COR-L47 (cell line): ENCODE data around the gene SSBP2.
"Not testable (repeated sequence)": the region's sequence is repeated elsewhere in the genome, so short reads cannot be mapped to it uniquely, and the experiment has no call there.

Experiments
- DNase-seq: peaks from one replicate; lab custom pipeline; 2025; lab: John Stamatoyannopoulos, UW

The SSBP2 gene

DNA sequence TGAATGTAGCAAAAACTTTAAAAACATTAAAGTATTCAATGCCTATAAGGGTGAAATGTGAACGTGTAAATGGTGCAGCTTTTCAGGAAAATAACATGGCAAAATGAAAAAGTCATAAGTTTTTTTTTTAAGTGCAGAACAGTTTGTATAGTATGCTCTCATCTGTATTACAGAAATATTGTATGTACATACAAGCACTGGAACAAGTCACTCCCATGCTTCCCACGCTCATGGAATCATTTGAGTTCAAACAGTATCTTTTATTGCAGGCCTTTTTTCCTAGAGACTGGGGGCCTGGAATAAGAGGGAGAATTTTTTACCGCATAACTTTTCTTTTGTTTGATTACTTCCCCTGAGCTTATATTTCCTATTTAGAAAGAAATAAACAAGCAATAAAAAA lies 94.1 kb downstream of the SSBP2 start:
- no peak for DNase-seq

DNA sequence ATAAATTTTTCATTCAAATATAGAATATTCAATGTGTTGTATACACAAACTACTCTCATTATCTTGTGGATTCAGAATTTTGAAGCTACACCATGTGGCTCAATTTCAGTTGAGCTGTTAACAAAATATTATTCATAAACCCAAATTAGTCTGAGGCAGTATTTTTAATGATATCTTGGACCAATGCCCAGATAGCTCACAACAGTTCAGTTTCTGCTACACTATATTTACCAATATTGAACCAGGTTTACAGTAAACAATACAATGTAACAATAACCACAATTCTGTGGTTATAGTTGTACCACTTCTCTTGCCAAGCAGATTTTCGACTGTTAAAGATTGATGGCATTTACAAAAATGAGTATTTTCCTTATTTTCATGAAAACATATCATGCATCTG lies 99.9 kb downstream of the SSBP2 start:
- DNase-seq: peak; percentile 66

DNA sequence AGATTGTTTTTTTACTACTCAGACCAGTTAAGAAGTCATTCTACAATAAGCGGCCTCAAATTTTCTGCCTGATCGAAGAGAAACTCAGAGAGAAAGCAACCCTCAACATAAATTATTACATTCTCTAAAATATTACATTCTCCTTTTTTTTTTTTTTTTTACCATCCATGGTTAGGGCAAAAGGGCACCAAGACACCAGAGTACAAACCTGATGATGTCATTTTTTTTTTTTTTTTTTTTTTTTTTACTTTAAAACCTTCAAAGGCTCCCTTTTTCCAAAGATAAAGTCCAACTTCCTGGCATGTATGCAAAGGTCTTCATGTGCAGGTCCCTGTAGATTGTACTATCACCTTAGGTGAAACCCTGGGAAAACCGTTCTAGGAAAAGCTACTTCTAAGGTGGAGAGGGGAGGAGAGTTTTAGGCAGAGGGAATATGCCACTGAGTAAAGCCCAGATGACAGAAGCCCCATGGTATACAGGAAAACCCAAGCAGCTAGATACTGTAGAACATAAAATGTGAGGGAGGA lies 104.4 kb downstream of the SSBP2 start:
- DNase-seq: no peak

DNA sequence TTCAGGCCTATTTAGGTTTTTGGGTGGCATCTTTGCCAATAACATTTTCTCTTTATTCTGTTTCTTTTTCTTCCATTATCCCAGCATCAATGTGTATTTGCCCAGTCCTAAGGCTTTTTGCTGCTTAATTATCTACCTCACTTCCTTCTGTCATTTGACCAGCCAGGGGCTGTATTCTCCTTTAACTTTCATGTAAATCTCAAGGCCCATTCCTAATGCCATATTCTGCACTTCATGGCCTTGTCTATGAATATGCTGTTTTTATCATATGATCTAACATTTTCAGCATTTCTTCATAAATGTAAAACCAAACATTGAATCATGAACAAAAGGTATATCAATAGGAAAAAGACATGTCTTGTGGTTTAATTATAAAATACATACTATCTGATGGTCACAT lies 108.7 kb downstream of the SSBP2 start:
- DNase-seq: no peak

DNA sequence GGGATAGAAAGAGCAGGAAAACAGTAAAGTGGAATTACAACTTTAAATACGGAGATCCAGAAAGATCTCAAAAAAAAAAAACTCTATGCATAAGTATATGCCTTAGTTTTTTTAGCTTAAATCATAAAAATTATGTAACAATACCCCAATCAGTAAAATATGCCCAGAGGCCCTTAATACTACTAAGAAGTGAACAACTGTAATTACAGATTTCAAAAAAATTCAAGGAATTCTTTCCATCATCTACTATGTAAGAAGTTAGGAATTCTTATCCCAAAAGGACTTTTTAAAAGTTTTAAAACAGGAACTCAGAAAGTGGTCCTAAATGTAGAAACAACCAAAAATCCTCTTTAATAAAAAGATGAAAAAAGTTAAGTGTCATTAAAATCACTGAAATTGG lies 111.3 kb downstream of the SSBP2 start:
- DNase-seq: no peak

DNA sequence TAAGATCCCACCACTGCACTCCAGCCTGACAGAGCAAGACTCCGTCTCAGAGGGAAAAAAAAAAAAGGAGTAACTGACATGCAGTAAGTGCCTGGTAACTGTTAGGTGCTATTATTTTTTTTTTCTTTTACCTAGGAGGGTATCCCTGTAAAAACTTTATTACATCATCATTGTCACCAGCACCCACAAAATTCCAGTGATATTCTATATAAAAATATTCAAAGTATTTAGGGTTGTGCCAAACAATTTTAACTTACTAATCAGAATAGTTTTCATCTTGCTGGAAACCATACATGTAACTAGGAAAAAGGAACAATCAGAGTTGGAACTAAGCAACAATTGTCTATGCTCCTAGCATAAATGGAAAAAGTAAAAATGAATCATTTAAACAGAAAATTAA lies 112.4 kb downstream of the SSBP2 start:
- no peak for DNase-seq

DNA sequence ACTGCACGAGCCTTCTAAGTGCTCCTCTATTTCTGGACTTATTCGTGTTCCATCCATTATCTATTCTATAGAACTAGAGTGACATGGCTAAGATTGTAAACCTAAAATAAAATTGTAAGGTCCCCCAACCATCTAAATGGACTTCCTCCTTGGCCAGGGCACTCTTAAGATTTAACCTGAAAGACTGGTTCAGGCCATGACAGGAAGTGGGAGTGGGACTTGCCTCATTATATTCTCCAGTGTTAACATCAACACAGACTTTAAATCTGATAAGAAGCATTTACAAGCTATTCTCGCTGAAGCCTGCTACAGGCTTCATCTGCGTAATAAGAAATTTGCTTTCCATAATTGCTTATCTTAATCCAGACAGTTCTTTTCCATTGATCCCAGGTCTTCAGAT lies 117.0 kb downstream of the SSBP2 start:
- no peak for DNase-seq

DNA sequence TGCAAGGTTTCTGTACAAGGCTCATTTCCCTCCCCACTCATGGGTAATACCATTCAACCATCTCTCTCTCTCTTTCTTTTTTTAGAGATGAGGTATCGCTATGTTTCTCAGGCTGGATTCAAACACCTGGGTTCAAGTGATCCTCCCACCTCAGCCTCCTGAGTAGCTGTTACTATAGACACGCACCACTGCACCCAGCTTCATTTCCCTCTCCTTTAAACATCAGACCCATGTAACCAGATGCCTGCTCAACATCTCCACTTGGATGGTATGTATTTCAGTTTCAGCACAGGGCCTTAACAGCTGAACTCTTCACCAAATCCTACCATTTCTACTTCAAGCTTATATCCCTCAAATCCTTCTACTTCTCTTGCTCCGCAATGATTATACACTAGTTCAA lies 117.4 kb downstream of the SSBP2 start:
- DNase-seq: no peak

DNA sequence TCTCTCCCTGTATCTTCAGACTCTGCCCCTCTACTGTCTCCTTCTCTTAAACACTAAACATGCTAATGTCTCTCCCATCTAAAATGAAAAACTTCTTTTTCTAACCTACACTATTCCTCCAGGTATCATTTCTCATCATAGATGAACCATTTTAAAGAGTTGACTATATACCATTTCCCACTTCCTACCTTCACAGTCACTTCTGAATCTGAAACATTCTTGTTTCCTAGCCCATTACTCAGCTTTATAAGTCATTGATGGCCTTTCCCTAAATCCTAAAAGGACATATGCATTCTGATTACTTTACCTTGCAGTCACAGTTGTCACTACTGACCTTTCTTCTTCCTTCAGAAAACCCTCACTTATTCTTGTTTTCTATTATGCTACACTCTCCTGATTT lies 118.2 kb downstream of the SSBP2 start:
- no peak for DNase-seq

DNA sequence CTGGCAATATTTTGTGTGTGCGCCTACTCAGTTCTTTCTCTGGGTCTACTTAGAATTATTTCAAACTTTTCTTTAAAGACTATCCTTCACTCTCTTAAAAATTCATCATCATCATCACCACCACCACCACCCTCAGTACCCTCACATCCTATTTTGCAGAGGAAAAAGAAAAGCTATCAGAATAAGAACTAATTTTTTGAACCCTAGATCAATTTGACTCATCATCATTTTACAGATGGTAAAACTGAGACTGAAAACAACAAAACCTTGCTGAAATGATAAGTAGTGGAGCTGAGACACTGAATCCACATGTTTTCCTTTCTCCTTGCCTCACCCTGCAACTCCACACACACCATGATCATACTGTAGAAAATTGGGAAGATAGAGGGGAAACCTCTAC lies 119.3 kb downstream of the SSBP2 start:
- no peak for DNase-seq

DNA sequence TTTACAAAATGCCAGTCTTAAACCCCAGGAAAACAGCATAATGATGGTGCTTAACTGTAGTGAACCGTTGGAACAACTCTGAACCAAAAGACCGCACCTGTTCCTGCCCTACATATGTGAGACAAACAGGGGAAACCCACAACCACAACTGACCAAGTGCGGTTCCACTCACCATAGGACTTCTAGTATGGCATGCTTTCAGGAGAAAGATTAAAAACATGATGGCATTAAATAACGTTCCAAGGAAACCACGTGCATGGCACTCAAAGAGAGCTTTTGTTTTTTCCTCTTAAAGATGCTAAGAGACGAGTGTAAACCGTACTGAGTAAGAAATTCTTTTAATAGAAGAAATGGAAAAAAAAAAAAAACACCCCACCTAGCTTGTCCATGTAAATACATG lies 119.8 kb downstream of the SSBP2 start:
- DNase-seq: no peak

DNA sequence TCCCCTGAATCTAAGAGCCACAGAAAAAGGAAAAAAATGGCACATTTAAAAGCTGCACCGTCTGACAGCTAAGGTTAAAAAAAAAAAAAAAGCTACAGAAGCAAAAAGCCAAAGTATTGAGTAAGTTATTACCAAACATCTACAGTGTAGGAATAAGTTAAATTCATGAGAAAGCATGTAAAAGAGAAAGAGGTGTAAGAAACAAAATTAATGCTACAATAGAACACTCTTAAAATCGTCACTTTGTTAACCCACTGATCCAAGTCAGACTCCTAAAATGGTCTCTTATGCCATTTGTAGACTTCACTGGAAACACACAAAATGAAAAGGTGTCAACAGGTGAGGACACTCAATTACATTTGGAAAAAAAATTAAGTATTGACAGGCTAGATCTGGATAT lies 120.2 kb downstream of the SSBP2 start:
- DNase-seq: no peak

DNA sequence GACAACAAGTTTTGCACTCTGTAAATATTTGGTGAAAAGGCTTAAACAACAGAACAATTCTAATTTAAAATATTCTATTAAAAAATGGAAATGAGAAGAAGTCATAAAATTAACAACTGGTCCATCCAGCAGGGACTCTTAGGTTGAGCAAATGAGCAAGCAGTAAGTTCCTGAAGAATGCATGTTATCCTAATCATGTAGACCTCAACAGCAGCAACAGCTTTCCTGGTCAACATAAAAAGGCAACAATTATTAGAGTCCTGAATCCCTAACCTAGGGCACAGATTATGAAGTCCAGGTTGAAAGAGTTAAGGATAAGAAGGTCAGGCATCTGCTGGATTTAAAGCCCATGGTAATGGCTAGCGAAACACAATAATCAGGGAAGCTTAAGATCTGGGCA lies 120.9 kb downstream of the SSBP2 start:
- no peak for DNase-seq

DNA sequence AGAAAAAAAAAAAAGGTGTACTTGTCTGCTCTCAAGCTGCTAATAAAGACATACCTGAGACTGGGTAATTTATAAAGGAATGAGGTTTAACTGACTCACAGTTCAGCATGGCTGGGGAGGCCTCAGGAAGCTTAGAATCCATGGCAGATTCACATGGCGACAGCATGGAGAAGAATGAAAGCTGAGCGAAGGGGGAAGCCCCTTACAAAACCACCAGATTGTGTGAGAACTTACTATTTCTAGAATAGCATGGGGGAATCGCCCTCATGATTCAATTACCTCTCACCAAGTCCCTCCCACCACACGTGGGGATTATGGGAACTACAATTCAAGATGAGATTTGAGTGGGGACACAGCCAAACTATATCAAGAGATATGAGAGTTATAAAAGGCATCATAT lies 122.8 kb downstream of the SSBP2 start:
- not testable (repeated sequence) for DNase-seq

DNA sequence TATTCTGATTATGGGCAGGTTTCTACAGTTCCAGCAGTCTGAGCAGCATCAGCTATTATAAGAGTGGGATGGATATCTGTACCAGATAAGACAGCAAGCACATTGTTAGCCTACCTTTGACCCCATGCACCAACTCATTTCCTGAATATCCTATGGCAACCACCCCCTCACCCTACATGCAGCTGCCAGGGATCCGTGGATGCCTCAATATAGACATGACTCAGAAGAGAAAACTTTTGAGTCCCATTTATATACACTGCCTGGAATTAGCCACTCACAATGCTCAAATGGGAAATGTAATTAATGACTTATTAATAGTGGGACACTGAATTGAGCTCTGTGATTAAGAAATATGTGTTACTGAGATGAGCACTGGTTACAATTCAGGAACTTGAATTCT lies 124.4 kb downstream of the SSBP2 start:
- DNase-seq: no peak

DNA sequence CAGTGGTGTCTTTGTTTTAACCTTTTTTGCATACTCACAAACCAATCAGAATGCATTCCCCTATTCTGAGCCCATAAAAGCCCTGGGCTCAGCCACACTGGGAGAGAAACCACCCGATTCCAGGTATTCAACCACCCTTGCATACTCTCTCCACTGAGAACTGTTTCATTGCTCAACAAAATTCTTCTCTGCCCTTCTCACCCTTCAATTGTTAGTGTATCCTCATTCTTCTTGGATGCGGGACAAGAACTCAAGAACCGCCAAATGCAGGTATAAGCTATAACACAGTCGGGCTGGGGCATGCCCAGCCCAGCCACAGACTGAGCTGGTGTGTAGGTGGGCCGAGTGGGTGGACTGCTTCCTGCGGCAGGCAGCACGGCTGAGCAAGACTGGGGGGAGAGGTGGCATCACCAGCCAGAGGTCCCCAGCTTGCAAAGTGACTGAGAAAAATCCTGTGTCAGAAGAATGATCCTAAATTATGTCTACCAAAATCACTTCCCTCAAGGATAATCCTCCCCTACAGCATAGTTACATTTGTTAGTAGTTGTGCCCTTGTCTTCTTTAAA lies 141.0 kb downstream of the SSBP2 start:
- no peak for DNase-seq

DNA sequence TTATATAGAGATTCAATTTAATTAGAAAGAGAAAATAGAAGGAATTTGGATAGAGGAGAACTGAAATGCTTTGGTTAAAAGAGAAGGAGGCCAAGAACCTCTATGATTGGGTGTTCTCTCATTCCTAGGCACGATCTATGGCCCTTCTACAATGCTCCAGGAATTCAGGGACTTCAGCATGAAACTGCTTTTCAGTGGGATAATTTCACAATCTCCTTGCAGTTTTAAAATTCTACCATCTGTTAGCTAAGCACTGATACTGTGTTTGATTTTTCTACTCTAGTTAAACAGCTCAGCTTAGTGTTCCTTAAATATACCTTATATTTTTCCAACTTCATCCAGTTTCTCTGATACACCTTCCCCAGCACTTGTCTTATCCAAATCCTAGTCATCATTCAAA lies 141.9 kb downstream of the SSBP2 start:
- DNase-seq: no peak

DNA sequence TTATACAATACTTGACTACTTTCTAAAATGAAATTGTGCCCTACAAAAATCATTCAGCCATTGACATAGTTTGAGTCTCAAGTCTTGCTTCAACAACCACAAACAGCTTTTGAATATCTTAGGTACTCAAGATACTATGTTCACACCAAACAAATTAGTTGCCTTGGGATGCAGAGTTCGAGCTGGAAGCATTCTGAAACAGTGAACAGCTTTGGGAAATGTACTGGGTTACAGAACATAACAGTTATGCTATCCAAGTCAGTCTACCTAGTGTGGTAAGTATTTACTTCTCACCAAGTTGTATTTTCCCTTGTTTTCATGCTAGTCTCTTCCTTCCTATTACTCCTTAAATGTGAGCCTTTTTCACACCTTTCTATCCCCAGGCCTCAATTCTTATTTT lies 143.2 kb downstream of the SSBP2 start:
- no peak for DNase-seq

DNA sequence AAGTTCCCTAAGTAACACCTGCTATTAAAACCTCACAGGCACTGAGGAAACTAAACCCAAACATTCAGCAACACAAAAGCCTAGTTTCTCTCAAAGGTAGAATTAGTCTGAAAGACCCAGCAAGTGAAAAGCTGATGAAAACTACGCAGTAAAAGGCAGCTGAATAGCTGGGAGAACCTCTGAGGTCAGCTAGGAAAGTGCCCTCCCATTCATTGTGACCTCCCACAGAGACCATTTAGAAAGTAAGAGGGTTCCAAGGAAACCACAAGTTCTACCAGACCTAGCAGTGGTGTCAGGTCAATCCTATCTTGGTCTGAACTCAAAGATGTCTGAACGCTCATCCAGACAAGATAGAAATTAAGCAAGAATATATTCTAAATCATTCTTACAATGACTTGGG lies 144.7 kb downstream of the SSBP2 start:
- DNase-seq: no peak

DNA sequence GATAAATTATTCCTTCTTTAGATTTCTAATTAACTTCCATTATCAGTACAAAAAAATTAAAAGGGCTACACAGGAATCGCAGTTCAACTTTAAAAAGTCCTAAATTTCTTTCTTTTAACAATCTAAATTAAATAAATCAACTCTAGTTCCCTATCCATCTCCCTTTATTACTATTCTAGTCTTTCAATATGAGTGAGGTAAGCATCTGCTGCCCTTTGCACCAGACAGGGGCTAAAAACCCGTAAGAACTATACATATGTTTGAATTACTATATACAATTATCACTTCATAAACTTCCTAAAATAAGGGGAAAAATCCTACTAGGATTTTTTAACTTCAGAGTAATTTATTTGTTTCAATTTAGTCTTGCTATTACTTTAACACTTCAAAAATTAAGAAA lies 145.6 kb downstream of the SSBP2 start:
- DNase-seq: no peak

DNA sequence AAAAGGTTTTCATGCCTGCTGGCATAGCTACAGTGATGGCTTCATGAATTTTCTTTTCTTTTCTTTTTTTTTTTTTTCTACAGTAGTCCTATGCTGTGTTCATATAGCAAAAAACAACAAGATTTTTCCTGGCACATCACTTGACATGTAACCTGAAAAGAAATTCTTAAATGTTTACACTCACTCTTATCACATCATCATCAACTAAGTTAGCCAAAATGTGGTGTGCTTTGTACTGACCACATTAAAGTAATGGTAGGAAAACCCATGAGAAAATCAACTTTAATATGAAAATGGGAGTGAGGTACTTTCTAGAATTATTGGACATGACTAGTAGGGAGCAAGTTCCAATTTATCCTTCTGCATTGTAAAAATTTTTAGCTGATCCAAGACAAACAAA lies 146.7 kb downstream of the SSBP2 start:
- no peak for DNase-seq

DNA sequence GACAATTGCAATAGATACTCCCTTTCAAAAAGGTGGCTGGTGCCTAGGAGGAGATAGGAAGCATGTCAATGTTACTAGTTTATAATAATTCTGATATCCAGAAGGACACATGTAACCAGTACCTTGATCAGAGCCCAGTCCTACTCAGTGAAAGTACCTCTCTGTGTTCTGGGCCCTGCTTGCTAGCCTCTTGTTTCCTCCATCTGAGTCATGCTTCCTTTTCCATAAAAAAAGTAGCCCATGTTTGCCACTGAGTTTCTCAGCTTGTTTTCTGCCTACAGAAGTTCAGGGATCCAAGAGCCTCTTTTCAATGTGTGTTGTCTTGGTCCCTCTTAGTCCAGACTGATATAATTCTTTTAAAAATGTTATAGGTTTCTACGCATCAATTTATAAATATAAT lies 149.0 kb downstream of the SSBP2 start:
- DNase-seq: no peak

DNA sequence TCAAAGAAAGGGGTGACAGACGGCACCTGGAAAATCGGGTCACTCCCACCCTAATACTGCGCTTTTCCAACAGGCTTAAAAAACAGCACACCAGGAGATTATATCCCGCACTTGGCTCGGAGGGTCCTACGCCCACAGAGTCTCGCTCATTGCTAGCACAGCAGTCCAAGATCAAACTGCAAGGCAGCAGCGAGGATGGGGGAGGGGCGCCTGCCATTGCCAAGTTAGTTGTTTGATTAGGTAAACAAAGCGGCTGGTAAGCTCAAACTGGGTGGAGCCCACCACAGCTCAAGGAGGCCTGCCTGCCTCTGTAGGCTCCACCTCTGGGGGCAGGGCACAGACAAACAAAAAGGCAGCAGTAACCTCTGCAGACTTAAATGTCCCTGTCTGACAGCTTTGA lies 158.8 kb downstream of the SSBP2 start:
- DNase-seq: not testable (repeated sequence)

DNA sequence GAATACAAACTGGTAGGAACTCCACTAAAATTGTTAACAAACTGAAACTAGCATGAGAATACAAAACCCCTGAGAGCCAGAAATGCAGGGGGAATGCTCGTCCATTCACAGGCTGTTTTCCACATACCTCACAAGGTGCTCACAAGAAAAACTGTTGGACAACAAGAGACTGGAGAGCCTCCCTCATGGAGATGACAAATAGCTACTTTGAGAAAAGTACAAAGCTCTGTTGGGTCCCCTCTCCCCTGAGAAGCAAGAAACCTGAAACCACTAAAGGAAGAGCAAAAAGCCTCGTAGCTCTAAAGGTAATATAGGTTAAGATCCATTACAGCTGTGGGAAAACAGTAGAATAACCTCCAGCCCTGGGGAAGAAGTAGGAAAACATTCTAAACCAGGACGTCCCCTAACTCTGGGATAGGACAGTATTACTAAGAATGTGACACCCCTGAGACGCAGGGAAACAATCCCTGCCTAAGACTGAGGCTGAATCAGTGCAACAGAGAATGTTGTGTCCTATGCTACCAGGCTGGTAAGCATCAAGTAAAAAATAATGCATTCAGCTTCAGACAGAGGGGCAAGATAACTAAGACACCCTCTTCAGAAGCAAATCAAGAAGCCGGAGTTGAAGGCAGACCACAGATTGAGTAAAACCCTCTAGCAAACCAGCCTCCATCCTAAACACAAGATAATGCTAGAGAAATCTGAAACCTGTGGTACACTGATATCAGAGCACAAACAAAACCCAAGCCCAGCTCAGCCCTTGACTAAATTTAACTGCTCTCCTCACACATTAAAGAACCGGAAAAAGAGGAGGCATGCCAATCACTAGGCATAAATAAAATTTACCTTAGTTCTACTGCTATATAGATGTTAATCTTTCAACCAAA lies 160.2 kb downstream of the SSBP2 start:
- DNase-seq: no peak
